ENCODE results near the gene CYB561. TPM values are rescaled to one million over a fixed set of nuclear protein-coding genes. Genes with fewer than 3 reads are reported as not detected.

The CYB561 gene
- total RNA-seq, 1 experiment from 2014 or later, result 40.1 TPM

- DNase-seq (ENCODE audit: low read depth, low spot score), result no peak
- Histone ChIP-seq H3K4me1 (ENCODE audit: control insufficient read depth, insufficient read depth, low read length) (peaks cover 10% of the 10 kb centered on the region), H3K4me3 (ENCODE audit: low read depth in 2 of 2, low read length in 2 of 2) (no peak overlapping the region), H3K27me3 (ENCODE audit: control insufficient read depth, insufficient read depth, low read length) (no peaks in the 10 kb centered on the region), H3K36me3 (ENCODE audit: control insufficient read depth, insufficient read depth, low read length) (no peaks in the 10 kb centered on the region), H3K9me3 (ENCODE audit: control insufficient read depth, insufficient read depth, low read depth, low read length) (no peaks in the 10 kb centered on the region), H3K27ac (ENCODE audit: low read length) (no peak overlapping the region)
- no peak for ATAC-seq
- POLR2A ChIA-PET, result no interaction called here
- in situ Hi-C loops (cut with HindIII; ENCODE audit: low pct_unique_long_range_greater_than_20kb, low sequenced_read_pairs) (no loop called here), intact Hi-C loops (cut with micrococcal nuclease; ENCODE audit: unreplicated experiment) (no loop called here)
- TF ChIP-seq REST (IDR thresholded peaks at IDR 0.05; ENCODE audit: insufficient read depth in 1 of 2, low read depth in 2 of 2, low read length in 1 of 2), result no peak
- no peak for TF ChIP-seq POLR2AphosphoS5 (IDR thresholded peaks at IDR 0.05; ENCODE audit: low read depth, low read length)
- TF ChIP-seq CTCF (IDR thresholded peaks at IDR 0.05), result no peak
- TF ChIP-seq SIN3A (IDR thresholded peaks at IDR 0.05; ENCODE audit: borderline replicate concordance, insufficient read depth, low read depth, low read length), result no peak
- TF ChIP-seq TCF7L2 (IDR thresholded peaks at IDR 0.05; ENCODE audit: low read depth, low read length), result no peak
- BruUV-seq (replicated peaks), result no TSS peak
- CTCF ChIA-PET, result no interaction called here
Measured at GRCh38 chr17:63451150-63451549, 5.0 kb upstream of the CYB561 start.

DNA sequence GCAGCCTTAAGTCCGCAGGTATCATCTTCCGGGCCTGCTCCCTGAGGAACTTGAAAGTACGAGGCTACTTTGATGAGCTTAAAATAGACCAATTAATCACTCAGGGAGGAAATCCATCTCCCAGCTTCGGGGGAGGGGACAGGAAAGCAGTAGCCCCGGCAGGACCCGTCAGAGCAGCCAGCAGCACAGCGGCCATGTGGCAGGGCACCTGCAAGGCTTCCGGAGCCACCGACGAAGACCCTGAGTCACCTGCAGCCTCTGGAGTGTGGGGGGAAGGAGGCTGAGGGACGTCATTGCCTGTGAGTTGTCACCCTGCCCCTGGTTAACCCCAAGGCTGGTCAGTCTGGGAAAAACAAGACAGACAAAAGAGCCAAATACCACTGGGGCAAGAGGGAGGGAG lies 4.4 kb upstream of the CYB561 start:
- CTCF ChIA-PET, result interaction anchor here (1.1 kb wide), 1 partner anchor 15 kb away, joined by 3 read pairs; no protein-coding TSS in a partner anchor
- intact Hi-C loops (cut with micrococcal nuclease; ENCODE audit: unreplicated experiment), result no loop called here
- no TSS peak for BruUV-seq (replicated peaks)

More for the DNA sequence above, 4.4 kb upstream of the CYB561 start:
- DNase-seq (ENCODE audit: low read depth, low spot score), result no peak
- Histone ChIP-seq H3K4me1 (ENCODE audit: control insufficient read depth, insufficient read depth, low read length) (peaks cover 10% of the 10 kb centered on the region), H3K36me3 (ENCODE audit: control insufficient read depth, insufficient read depth, low read length) (no peaks in the 10 kb centered on the region), H3K4me3 (ENCODE audit: low read depth in 2 of 2, low read length in 2 of 2) (no peak overlapping the region), H3K27ac (ENCODE audit: low read length) (no peak overlapping the region), H3K27me3 (ENCODE audit: control insufficient read depth, insufficient read depth, low read length) (no peaks in the 10 kb centered on the region), H3K9me3 (ENCODE audit: control insufficient read depth, insufficient read depth, low read depth, low read length) (no peaks in the 10 kb centered on the region)
- no peak for ATAC-seq
- POLR2A ChIA-PET, result no interaction called here
- TF ChIP-seq SIN3A (IDR thresholded peaks at IDR 0.05; ENCODE audit: borderline replicate concordance, insufficient read depth, low read depth, low read length) (no peak), CTCF (IDR thresholded peaks at IDR 0.05) (no peak), REST (IDR thresholded peaks at IDR 0.05; ENCODE audit: insufficient read depth in 1 of 2, low read depth in 2 of 2, low read length in 1 of 2) (no peak), POLR2AphosphoS5 (IDR thresholded peaks at IDR 0.05; ENCODE audit: low read depth, low read length) (no peak), TCF7L2 (IDR thresholded peaks at IDR 0.05; ENCODE audit: low read depth, low read length) (no peak)
- in situ Hi-C loops (cut with HindIII; ENCODE audit: low pct_unique_long_range_greater_than_20kb, low sequenced_read_pairs), result no loop called here

Measured in Panc1 (cell line).